NCI-H748 (cell line): ENCODE results near the gene TMEM254.
A peak's percentile ranks its signal among the peaks of the same experiment; 100 is the strongest.
"Not testable (repeated sequence)": the region's sequence is repeated elsewhere in the genome, so short reads cannot be mapped to it uniquely, and the experiment has no call there.

Experiments
- DNase-seq: peaks from one replicate; lab custom pipeline; 2025; ENCODE audit not compliant: unreplicated experiment; lab: John Stamatoyannopoulos, UW

TMEM254 gene

DNA sequence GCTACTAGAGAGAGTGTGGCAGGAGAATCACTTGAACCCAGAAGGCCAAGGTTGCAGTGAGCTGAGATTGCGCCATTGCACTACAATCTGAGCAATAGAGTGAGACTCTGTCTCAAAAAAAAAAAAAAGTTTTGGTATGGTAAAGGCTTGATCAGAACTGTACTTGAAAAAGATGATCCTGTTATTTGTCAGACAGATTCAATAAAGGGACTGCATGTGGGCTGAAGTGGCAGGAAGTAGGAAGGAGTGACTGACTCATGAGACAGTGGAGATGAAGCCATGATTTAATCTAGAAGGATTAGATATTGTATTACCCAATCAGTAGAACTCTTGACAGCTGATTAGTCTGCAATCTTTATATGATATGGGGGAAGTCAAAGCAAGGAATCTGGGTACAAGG is 2.7 kb upstream of the TMEM254 start:
- no peak for DNase-seq

- DNase-seq: no peak
These were observed 507 bp upstream of the TMEM254 start for GRCh38 chr10:80077869-80078447.

DNA sequence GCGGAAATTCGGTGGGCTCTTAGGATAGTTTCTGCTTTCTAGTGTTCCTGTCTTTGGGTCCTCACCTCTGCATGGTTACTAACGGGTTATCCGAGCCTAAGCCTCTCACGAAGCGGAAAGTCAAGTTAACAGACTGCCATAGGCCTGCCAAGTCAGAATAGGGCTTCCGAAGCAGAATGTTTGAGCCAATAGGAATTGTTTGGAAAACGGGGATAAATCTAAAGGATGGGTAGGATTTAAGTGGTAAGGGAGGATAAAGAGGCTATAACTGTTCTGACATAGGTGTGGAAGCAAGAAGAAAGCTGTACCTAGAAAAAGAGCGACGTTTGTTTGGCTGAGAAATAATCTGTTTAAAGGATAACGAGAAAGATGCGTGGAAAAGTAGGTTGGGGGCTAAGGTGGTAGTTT is 851 bp downstream of the TMEM254 start:
- DNase-seq: no peak

DNA sequence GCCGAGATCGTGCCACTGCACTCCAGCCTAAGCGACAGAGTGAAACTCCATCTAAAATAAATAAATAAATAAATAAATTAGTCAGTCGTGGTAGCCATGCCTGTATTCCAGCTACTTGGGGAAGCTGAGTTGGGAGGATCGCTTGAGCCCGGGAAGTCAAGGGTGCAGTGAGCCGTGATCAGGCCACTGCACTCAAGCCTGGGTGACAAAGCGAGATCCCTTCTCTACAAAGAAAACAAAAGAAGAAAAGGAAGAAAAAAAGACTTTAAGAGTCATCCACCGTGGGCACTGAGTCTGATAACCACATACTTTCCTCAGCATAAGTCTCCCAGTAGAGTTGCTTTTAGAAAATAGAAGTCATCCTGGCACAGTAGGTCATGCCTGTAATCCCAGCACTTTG is 2.6 kb downstream of the TMEM254 start:
- no peak for DNase-seq

DNA sequence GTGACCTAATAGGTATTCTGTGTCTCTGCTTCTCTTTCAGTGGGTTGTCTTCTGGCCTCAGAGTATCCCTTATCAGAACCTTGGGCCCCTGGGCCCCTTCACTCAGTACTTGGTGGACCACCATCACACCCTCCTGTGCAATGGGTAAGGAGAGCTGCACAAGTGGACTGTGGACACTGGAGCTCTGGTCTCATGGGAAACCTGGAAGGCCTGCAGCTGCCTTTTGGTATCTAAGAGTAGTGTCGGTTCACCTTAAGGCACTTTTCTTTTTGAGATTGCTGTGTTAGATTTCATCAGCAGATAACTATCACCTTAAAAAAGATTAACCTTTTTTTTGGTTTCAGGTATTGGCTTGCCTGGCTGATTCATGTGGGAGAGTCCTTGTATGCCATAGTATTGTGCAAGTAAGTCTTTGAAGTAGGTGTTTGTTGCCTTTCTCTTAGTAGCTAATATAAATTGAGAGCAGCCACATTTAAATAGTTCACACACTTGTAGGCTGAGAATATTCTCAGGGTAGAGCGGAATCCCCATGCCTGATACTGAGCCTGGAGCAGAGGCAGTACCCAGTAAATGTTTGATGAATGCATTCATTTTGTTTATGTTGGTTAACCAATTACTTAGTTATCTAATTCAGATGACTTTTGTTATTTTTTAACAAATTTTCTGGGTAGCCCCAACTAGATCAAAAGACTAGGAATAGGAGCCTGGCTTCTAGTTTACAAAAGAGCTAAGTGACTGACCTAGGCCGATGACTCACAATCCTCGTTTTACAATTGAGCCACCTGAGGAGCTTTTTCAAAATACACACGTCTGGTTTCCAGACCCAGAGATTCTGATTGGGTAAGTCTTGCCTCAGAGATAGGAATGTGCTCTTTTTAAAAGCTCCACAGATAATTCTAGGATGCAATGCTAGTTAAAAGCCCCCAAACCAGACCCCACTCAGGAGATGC is 3.6 kb downstream of the TMEM254 start:
- no peak for DNase-seq

DNA sequence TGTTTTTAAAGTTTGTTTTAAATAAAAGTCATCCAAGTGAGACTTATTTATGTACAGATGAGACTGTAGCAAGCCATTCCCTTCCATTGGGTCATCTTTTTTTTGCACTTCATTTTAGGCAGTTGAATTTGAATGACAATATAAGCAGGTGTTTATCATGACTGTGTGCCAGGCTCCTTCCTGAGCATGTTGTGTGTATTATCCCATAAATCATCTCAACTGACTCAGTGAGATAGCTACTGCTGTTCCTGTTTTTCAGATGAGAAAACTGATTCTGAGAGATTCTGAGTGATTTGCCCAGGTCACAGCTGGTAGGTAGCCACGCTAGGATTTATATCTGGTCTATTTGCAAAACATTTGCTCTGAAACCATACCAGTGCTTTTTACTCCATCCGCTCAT is 11.7 kb downstream of the TMEM254 start:
- peak; percentile 45 for DNase-seq

DNA sequence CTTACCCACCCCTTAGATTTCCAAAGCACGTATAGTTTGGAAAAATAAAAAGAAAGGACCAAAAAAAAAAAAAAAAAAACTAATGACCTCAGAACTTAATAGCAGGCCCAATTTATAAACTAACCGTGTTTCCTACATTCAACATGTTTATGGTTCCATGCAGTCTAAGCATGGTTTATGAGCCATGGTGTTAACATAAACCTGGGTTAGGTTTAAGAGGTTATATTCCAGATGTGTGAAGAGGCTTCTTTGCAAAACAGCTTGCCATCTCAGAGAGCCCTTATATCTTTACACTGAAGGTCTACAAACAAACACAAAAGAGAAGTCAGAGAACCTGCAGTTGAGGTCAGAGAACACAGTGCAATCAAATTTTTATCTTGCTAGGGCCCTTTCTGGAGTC is 15.8 kb downstream of the TMEM254 start:
- DNase-seq: no peak

- DNase-seq: not testable (repeated sequence)
These were observed 19.8 kb downstream of the TMEM254 start for GRCh38 chr10:80098272-80098671.

DNA sequence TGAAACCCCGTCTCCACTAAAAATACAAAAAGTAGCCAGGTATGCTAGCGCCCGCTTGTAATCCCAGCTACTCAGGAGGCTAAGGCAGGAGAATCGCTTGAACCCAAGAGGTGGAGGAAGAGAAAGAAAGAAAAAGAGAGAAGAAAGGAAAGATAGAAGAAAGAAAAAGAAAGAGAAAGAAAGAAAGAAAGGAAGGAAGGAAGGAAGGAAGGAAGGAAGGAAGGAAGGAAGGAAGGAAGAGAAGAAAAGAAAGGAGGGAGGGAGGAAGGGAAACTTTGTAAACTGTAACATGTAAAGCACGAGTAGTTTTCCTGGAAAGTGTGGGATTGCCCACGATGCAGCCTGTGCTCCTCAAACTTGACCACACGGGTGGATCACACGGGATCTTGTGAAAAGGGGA is 20.8 kb downstream of the TMEM254 start:
- not testable (repeated sequence) for DNase-seq

DNA sequence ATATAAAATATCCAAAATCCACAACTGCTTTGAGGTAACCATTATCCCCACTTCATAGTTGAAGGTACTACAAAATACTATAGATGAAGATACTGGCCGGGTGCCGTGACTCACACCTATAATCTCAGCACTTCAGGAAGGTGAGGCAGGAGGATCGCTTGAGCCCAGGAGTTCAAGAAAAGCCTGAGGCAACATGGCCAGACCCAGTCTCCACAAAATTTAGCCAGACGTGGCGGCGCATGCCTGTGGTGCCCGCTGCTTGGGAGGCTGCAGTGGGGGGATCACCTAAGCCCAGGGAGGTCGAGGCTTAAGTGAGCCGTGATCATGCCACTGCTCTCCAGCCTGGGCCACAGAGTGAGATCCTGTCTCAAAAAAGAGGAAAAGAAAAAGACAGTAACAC is 21.7 kb downstream of the TMEM254 start:
- DNase-seq: no peak

- peak; percentile 2 for DNase-seq
These were observed 22.6 kb downstream of the TMEM254 start for GRCh38 chr10:80100861-80101695.

GRCh38 chr10:80104066-80104926 is 25.8 kb downstream of the TMEM254 start:
- DNase-seq: peak; percentile 59

GRCh38 chr10:80108576-80109239 is 30.2 kb downstream of the TMEM254 start:
- DNase-seq: no peak

- DNase-seq: no peak
These were observed 32.5 kb downstream of the TMEM254 start for GRCh38 chr10:80110986-80111385.

DNA sequence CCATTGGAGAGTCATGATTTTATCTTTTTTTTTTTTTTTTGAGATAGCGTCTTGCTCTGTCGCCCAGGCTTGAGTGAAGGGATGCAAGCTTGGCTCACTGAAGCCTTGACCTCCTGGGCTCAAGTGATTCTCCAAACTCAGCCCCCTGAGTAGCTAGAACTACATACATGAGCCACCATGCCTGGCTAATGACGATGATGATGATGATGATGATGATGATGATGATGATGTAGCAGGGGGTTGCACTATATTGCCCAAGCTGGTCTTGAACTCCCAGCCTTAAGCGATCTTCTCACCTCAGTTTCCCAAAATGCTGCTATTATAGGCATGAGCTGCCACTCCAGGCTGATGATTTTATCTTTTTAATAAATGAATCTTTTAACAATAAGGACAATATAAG is 40.2 kb downstream of the TMEM254 start:
- no peak for DNase-seq

DNA sequence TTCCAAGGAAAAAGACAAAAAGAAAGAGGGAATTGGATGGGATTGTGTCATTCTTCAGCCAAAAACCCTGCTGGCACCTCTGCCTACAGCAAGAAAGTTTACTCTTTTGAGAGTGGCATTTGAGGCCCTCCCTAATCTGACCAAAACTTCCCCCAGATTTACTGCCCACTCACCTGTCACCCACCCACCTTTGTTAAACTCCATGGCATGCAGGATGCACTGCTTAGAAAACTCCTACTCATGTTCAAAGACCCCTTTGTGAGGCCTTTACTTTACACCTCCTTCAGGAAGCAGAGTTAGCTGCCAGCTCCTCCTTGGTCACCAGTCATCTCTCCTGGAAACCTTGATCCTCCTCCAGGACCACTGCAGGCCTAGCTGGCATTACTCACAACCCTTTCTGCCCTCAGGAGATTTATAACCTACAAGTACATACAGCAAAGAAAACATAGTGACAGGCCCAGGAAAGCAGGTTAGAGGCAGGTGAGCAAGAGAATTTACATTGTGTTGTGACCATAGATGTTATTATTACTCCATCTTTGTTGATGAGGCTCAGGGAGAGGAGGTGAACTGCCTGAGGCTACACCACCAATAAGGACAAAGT is 43.7 kb downstream of the TMEM254 start:
- DNase-seq: no peak

DNA sequence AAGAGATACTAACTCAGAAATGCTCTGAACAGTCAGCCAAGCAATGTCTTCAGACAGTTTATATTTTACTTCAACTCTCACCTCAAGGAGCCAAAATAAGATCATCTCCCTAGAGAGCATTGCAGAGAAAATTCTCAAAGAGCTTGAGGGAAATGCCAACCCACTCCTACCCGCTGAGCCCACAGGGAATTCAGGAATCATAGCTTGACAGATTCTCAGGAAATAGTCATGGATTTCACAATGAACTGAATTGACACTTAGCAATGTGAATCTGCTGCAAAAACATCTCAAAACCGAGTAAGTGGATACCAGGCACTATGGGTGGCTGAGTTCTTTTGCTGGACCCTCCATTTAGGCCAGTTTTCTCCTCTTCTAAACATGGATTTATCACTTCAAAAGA is 44.3 kb downstream of the TMEM254 start:
- no peak for DNase-seq

DNA sequence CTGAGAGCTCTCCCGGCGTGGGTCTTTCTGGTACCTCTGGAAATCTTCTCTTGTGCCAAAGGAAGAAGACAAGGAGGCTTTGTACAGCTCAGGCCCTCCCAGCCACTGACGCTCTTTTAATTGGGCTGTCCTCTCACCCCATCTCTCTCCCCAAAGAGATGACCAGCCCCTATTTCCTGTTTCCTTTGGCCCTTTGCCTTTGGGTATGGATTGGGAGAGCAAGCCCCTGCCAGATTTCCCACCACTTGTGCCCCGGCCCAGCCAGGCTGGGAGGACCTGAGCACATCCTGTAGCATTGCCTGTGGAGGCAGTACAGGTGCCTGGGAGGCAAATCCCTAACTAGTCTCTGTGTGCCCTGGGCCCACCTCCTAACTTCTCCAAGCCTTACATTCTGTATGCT is 48.4 kb downstream of the TMEM254 start:
- no peak for DNase-seq

GRCh38 chr10:80131499-80131901 is 53.0 kb downstream of the TMEM254 start:
- no peak for DNase-seq
